H1 (cell line): Measurements from ENCODE around the gene CTH. TPM values are rescaled to one million over a fixed set of nuclear protein-coding genes. Genes with fewer than 3 reads are reported as not detected.

Experiments used
- CTCF ChIA-PET: fragments of 300-600 bp; sonication (Branson Sonifier 250); formaldehyde crosslinking; loops from one replicate; lab custom pipeline; 2021; ENCODE audit not compliant: partially characterized antibody; lab: Charles Lee
- POLR2A ChIA-PET: fragments of 300-600 bp; sonication (Branson Sonifier 250); formaldehyde crosslinking; loops from one replicate; lab custom pipeline; 2021; ENCODE audit warnings: inconsistent platforms; ENCODE audit not compliant: partially characterized antibody; lab: Charles Lee
- DNase-seq, 2 experiments: peaks; one replicate each; pipeline versions ENCODE4 v3.0.0 to v3.0.0-alpha.2; 2010 to 2022; ENCODE audit warnings: low spot score in 2 of 2, low read depth in 1 of 2, mixed read lengths in 1 of 2
- FAIRE-seq: peaks from 2 replicates; lab custom pipeline; 2011; peaks lifted over from hg19 to GRCh38; lab: Jason Lieb, UNC
- H2AFZ ChIP-seq: 2 replicates; pipeline ENCODE4 v1.8.1; 2012; ENCODE audit warnings: low read length, inconsistent platforms
- H2AK5ac ChIP-seq: 2 replicates; pipeline ENCODE4 v1.6.1; 2013; ENCODE audit warnings: low read depth, low read length
- H2BK120ac ChIP-seq: replicated peaks from 2 replicates; pipeline ENCODE3; 2013; ENCODE audit warnings: low read depth, low read length, inconsistent platforms
- H2BK12ac ChIP-seq: 2 replicates; pipeline ENCODE4 v1.6.1; 2013; ENCODE audit warnings: low read depth, low read length
- H2BK15ac ChIP-seq: 2 replicates; pipeline ENCODE4 v1.6.1; 2013; ENCODE audit warnings: low read length
- H2BK20ac ChIP-seq: 2 replicates; pipeline ENCODE4 v1.6.1; 2013; ENCODE audit warnings: low read length
- H2BK5ac ChIP-seq: 2 replicates; pipeline ENCODE4 v1.6.1; 2013; ENCODE audit warnings: low read depth, low read length
- H3K14ac ChIP-seq: 2 replicates; pipeline ENCODE4 v1.6.1; 2013; ENCODE audit warnings: inconsistent platforms; ENCODE audit not compliant: insufficient read length
- H3K18ac ChIP-seq: 2 replicates; pipeline ENCODE4 v1.6.1; 2013; ENCODE audit warnings: low read length; ENCODE audit errors: extremely low read depth
- H3K23ac ChIP-seq: 2 replicates; pipeline ENCODE4 v1.6.1; 2013; ENCODE audit warnings: inconsistent platforms; ENCODE audit not compliant: insufficient read length
- H3K23me2 ChIP-seq: 2 replicates; pipeline ENCODE4 v1.6.1; 2013; ENCODE audit warnings: low read depth, low read length
- H3K27ac ChIP-seq: 2 replicates; pipeline ENCODE4 v1.6.1; 2011; ENCODE audit warnings: low read depth, low read length, inconsistent platforms
- H3K27me3 ChIP-seq, 4 experiments: replicated peaks in 1 of 4; 1 replicate in 1 of 4; 2 replicates in 3 of 4; pipeline versions ENCODE4 v1.6.1 to v1.8.1; 2011 to 2013; ENCODE audit warnings: low read length in 3 of 4, mild to moderate bottlenecking in 3 of 4, inconsistent platforms in 2 of 4, mixed read lengths in 2 of 4, moderate library complexity in 1 of 4; ENCODE audit not compliant: control insufficient read depth in 3 of 4, insufficient read depth in 3 of 4; ENCODE audit errors: extremely low read depth in 1 of 4
- H3K36me3 ChIP-seq, 4 experiments: 2 replicates each; pipeline versions ENCODE4 v1.6.1 to v1.8.1; 2011 to 2013; ENCODE audit warnings: mild to moderate bottlenecking in 4 of 4, low read length in 3 of 4, moderate library complexity in 2 of 4, control low read depth in 1 of 4, inconsistent platforms in 1 of 4; ENCODE audit not compliant: insufficient read depth in 4 of 4, control insufficient read depth in 2 of 4
- H3K4ac ChIP-seq: replicated peaks from 2 replicates; pipeline ENCODE3; 2013; ENCODE audit warnings: low read length, low read depth, mixed read lengths, inconsistent platforms; ENCODE audit not compliant: insufficient read length
- H3K4me1 ChIP-seq, 4 experiments: replicated peaks in 1 of 4; 1 replicate in 1 of 4; 2 replicates in 3 of 4; pipeline versions ENCODE4 v1.6.1 to v1.8.1; 2011 to 2013; ENCODE audit warnings: low read length in 3 of 4, inconsistent platforms in 2 of 4, mixed read lengths in 1 of 4; ENCODE audit not compliant: insufficient read depth in 4 of 4, control insufficient read depth in 3 of 4
- H3K4me2 ChIP-seq, 2 experiments: 2 replicates each; pipeline versions ENCODE4 v1.6.1 to v1.8.1; 2011 to 2013; ENCODE audit warnings: low read depth in 2 of 2, low read length in 2 of 2, control low read depth in 1 of 2, inconsistent platforms in 1 of 2, mild to moderate bottlenecking in 1 of 2; ENCODE audit not compliant: insufficient read depth in 1 of 2
- H3K4me3 ChIP-seq, 4 experiments: fragments of 200-600, 300-600 bp in 1 of 4; sonication (generic), shearing (Covaris generic), sonication (Bioruptor Twin) in 1 of 4; 2 replicates each; pipeline versions ENCODE4 v1.5.1 to v1.8.1; 2011 to 2016; ENCODE audit warnings: low read length in 4 of 4, low read depth in 3 of 4, control low read depth in 2 of 4, inconsistent platforms in 2 of 4, mild to moderate bottlenecking in 2 of 4, mixed read lengths in 1 of 4, moderate library complexity in 1 of 4; ENCODE audit not compliant: insufficient read depth in 2 of 4; ENCODE audit errors: extremely low read depth in 1 of 4
- H3K56ac ChIP-seq: replicated peaks from 2 replicates; pipeline ENCODE3; 2013; ENCODE audit warnings: low read depth, mild to moderate bottlenecking, mixed read lengths, low read length, inconsistent platforms; ENCODE audit not compliant: insufficient read length
- H3K79me1 ChIP-seq: 2 replicates; pipeline ENCODE4 v1.6.1; 2013; ENCODE audit warnings: low read depth, low read length, control low read depth
- H3K79me2 ChIP-seq, 2 experiments: 2 replicates each; pipeline versions ENCODE4 v1.6.1 to v1.8.1; 2012 to 2013; ENCODE audit warnings: low read length in 2 of 2, mild to moderate bottlenecking in 2 of 2, inconsistent platforms in 1 of 2; ENCODE audit not compliant: insufficient read depth in 2 of 2, control insufficient read depth in 1 of 2
- H3K9ac ChIP-seq, 4 experiments: replicated peaks in 1 of 4; 1 replicate in 1 of 4; 2 replicates in 3 of 4; pipeline versions ENCODE4 v1.6.1 to v1.8.1; 2011 to 2013; ENCODE audit warnings: low read depth in 3 of 4, low read length in 3 of 4, control low read depth in 2 of 4, mild to moderate bottlenecking in 2 of 4, moderate library complexity in 2 of 4, inconsistent platforms in 1 of 4; ENCODE audit errors: extremely low read depth in 1 of 4
- H3K9me3 ChIP-seq, 2 experiments: 2 replicates each; pipeline versions ENCODE4 v1.6.1 to v1.8.1; 2012 to 2013; ENCODE audit warnings: mild to moderate bottlenecking in 2 of 2, moderate library complexity in 2 of 2, control low read depth in 1 of 2, inconsistent platforms in 1 of 2, low read depth in 1 of 2, low read length in 1 of 2, mixed read lengths in 1 of 2; ENCODE audit not compliant: insufficient read depth in 2 of 2
- H4K20me1 ChIP-seq, 2 experiments: replicated peaks in 1 of 2; 2 replicates each; pipeline versions ENCODE3 to v1.8.1; 2011 to 2013; ENCODE audit warnings: inconsistent platforms in 2 of 2, low read length in 2 of 2, mild to moderate bottlenecking in 1 of 2; ENCODE audit not compliant: insufficient read depth in 2 of 2, control insufficient read depth in 1 of 2
- H4K5ac ChIP-seq: 2 replicates; pipeline ENCODE4 v1.6.1; 2013; ENCODE audit warnings: low read length, low read depth, mixed read lengths, inconsistent platforms; ENCODE audit not compliant: insufficient read length
- H4K8ac ChIP-seq: 2 replicates; pipeline ENCODE4 v1.8.0; 2013; ENCODE audit warnings: mild to moderate bottlenecking, moderate library complexity, low read length, inconsistent platforms; ENCODE audit not compliant: insufficient read depth; ENCODE audit errors: extremely low read depth
- H4K91ac ChIP-seq: replicated peaks from 2 replicates; pipeline ENCODE3; 2013; ENCODE audit warnings: low read length, mixed read lengths, inconsistent platforms; ENCODE audit not compliant: insufficient read length
- HDAC6 ChIP-seq: IDR thresholded peaks from one replicate; pipeline ENCODE4 v1.7.1; 2012; ENCODE audit warnings: low read depth, mild to moderate bottlenecking, inconsistent platforms, low read length, moderate library complexity
- POLR2A ChIP-seq, 2 experiments: IDR thresholded peaks; 1 replicate in 1 of 2; 2 replicates in 1 of 2; pipeline ENCODE4 v1.6.1; 2011; ENCODE audit warnings: low read depth in 2 of 2, low read length in 2 of 2, mild to moderate bottlenecking in 2 of 2; ENCODE audit errors: control extremely low read depth in 1 of 2
- RFX5 ChIP-seq: IDR thresholded peaks from 2 replicates; pipeline ENCODE4 v1.6.1; 2011; ENCODE audit warnings: low read depth, low read length, improper control_type of control experiment, borderline replicate concordance
- RNF2 ChIP-seq: fragments of 200-900, 300-1000 bp; sonication (generic); IDR thresholded peaks from 2 replicates; pipeline ENCODE4 v1.7.1; 2016; ENCODE audit warnings: borderline replicate concordance, low read depth, mild to moderate bottlenecking, antibody characterized with exemption, low read length; ENCODE audit not compliant: poor library complexity, severe bottlenecking; ENCODE audit errors: missing control alignments
- RXRA ChIP-seq: IDR thresholded peaks from 2 replicates; pipeline ENCODE4 v1.6.1; 2011; ENCODE audit warnings: low read depth, mild to moderate bottlenecking, low read length, moderate library complexity; ENCODE audit not compliant: insufficient read depth
- SP2 ChIP-seq: IDR thresholded peaks from 2 replicates; pipeline ENCODE4 v1.6.1; 2012; ENCODE audit warnings: mild to moderate bottlenecking, low read length, inconsistent platforms
- SP4 ChIP-seq: IDR thresholded peaks from 2 replicates; pipeline ENCODE4 v1.6.1; 2012; ENCODE audit warnings: low read length, inconsistent platforms
- SUZ12 ChIP-seq: fragments of 200-600 bp; sonication (generic); IDR thresholded peaks from 2 replicates; pipeline ENCODE4 v1.6.1; 2012; ENCODE audit warnings: mild to moderate bottlenecking, inconsistent platforms, low read length, moderate library complexity, mixed read lengths
- YY1 ChIP-seq: IDR thresholded peaks from 2 replicates; pipeline ENCODE4 v1.6.1; 2011; ENCODE audit warnings: low read depth, mild to moderate bottlenecking, low read length
- whole genome bisulfite sequencing, 2 experiments: shearing (Covaris generic) in 1 of 2; methylation state at CpG; one replicate each; pipeline versions ENCODE4 v1.1.6 to v1.1.7; 2013 to 2015; ENCODE audit warnings: low lambda C conversion rate in 2 of 2, mixed read lengths in 2 of 2, inconsistent platforms in 1 of 2, low coverage in 1 of 2, missing lambda C conversion rate in 1 of 2; ENCODE audit not compliant: insufficient replicate concordance in 2 of 2, insufficient coverage in 1 of 2, insufficient read length in 1 of 2; ENCODE audit errors: extremely low coverage in 1 of 2, missing lambda C conversion rate in 1 of 2; 5-methylcytosine and 5-hydroxymethylcytosine counted together
- polyA plus RNA-seq, 7 experiments: library from polyadenylated mRNA; depleted of rRNA in 3 of 7; stranded (reverse) in 5 of 7; unstranded in 2 of 7; fragments of >200 nt in 5 of 7; fragments of 200-250 nt in 2 of 7; gene quantifications; 1 replicate in 5 of 7; 2 replicates in 1 of 7; 4 replicates in 1 of 7; pipeline versions ENCODE4 v1.2.1 to v1.2.3, GENCODE V29; 2011 to 2013; ENCODE audit warnings: missing spikeins in 2 of 7, mixed read lengths in 2 of 7
- total RNA-seq: library from RNA; stranded (reverse); fragmentation: NEBNext Ultra II Directional; extraction: Animal tissue kit (Norgen Biotek cat#: 25700); gene quantifications from 2 replicates; pipeline ENCODE4 v1.2.1, GENCODE V29; 2021
- TF ChIP-seq, protein P1 (sequence below): IDR thresholded peaks from 2 replicates; pipeline ENCODE4 v1.6.1; 2012; ENCODE audit warnings: inconsistent platforms
- TF ChIP-seq, protein P2 (sequence below): IDR thresholded peaks from 2 replicates; pipeline ENCODE4 v1.6.1; 2011; ENCODE audit warnings: low read depth, mild to moderate bottlenecking, low read length; ENCODE audit not compliant: insufficient read depth
- TF ChIP-seq, protein P3 (sequence below): IDR thresholded peaks from 2 replicates; pipeline ENCODE4 v1.6.1; 2011; ENCODE audit warnings: low read length, improper control_type of control experiment

CTH gene
- total and polyA plus RNA-seq, 2 of the 8 experiments (the other 6 are each of a cell fraction or from before 2014, with no cell fraction given): 31.7 to 33.2 TPM

DNA sequence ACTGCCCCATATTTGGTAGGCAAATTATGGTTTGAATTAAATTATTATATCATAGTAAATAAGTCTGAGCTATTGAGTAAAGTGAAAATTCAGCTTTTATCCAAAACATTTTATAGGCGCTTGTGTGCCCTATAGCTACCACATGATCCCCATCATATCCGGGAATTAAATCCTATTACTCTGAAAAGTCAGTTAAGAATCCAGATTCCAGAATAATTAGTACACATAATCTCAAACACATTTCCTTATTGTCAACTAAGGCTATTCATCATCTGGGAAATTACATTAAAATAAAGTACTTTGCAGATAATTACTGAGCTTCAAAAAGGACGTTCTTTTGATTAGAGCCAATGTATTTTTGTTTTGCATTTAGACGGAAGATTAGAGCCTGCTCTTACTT, 72.3 kb downstream of the CTH start:
- TF ChIP-seq SP4: no peak
- no peak for TF ChIP-seq RFX5
- no peak for TF ChIP-seq RNF2
- no peak for TF ChIP-seq HDAC6
- no peak for TF ChIP-seq POLR2A (IDR thresholded peaks at IDR 0.05; ENCODE audit: control extremely low read depth in 1 of 2, low read depth in 2 of 2, low read length in 2 of 2)
- TF ChIP-seq, protein P1, sequence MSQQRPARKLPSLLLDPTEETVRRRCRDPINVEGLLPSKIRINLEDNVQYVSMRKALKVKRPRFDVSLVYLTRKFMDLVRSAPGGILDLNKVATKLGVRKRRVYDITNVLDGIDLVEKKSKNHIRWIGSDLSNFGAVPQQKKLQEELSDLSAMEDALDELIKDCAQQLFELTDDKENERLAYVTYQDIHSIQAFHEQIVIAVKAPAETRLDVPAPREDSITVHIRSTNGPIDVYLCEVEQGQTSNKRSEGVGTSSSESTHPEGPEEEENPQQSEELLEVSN: no peak
- TF ChIP-seq, protein P2, sequence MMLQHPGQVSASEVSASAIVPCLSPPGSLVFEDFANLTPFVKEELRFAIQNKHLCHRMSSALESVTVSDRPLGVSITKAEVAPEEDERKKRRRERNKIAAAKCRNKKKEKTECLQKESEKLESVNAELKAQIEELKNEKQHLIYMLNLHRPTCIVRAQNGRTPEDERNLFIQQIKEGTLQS: no peak
- TF ChIP-seq, protein P3, sequence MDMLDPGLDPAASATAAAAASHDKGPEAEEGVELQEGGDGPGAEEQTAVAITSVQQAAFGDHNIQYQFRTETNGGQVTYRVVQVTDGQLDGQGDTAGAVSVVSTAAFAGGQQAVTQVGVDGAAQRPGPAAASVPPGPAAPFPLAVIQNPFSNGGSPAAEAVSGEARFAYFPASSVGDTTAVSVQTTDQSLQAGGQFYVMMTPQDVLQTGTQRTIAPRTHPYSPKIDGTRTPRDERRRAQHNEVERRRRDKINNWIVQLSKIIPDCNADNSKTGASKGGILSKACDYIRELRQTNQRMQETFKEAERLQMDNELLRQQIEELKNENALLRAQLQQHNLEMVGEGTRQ: no peak
- TF ChIP-seq RXRA: no peak
- no peak for TF ChIP-seq SP2
- TF ChIP-seq YY1: no peak
- no peak for TF ChIP-seq SUZ12
- Histone ChIP-seq H3K4ac (no peak overlapping the region), H3K14ac (no peak overlapping the region), H2BK5ac (no peak overlapping the region), H2AFZ (no peak overlapping the region), H3K4me1 (no peaks in the 10 kb centered on the region), H4K5ac (no peak overlapping the region), H2BK12ac (no peak overlapping the region), H3K23ac (no peak overlapping the region), H2AK5ac (no peak overlapping the region), H4K91ac (no peak overlapping the region), H3K18ac (no peak overlapping the region), H4K20me1 (no peaks in the 10 kb centered on the region), H2BK15ac (no peak overlapping the region), H3K9ac (no peak overlapping the region), H3K36me3 (no peaks in the 10 kb centered on the region), H3K27ac (no peak overlapping the region), H2BK20ac (no peak overlapping the region), H3K4me3 (no peak overlapping the region), H3K27me3 (no peaks in the 10 kb centered on the region), H3K79me2 (no peaks in the 10 kb centered on the region), H3K23me2 (no peaks in the 10 kb centered on the region), H3K9me3 (no peaks in the 10 kb centered on the region), H3K4me2 (no peak overlapping the region), H3K79me1 (no peaks in the 10 kb centered on the region), H4K8ac (no peak overlapping the region), H3K56ac (no peak overlapping the region), H2BK120ac (no peak overlapping the region)
- ChIA-PET CTCF (interaction anchor here (1.0 to 1.2 kb wide), 4 partner anchors 18 to 168 kb away, joined by 3 to 4 read pairs (median 4); no protein-coding TSS in a partner anchor), POLR2A (no interaction called here)
- FAIRE-seq (no peak), DNase-seq (no peak)
- WGBS, 2 experiments: 85% methylated on average over 4 of the region's 4 CpGs; no CpG with 5 or more reads in 1 of the 2 experiments
